ENCODE measurements around the gene WDR37. TPM values are rescaled to one million over a fixed set of nuclear protein-coding genes. Genes with fewer than 3 reads are reported as not detected.

WDR37 gene
- total RNA-seq, 1 donor from 2014 or later, result 28.0 TPM

DNA sequence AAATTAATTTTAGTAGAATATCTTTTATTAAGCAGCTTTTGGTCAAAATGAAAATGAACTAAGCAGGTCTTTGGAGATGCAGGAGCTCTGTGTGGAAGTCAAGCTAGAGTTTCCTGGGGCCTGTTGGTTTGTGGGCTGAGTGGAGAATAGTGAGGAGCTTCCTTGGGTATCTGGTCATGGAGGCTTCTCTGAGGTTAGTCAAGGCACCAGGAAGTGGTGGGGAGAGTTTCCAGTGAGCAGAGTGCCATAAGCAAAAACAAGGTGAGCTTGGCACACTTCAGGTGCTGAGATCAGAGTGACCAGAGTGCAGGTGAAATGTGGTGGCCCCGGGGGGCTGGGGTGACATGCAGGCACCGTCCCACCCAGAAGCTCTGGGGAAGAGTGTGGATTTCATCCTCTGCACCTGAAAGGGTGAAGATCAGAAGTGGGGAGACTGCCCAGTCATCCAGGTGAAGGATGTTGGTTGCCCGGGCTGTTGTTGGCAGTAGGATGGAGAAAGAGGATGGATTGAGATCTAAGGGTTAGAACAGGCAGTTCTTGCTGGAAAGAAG, 77.4 kb downstream of the WDR37 start:
- intact Hi-C loops (cut with DNase I), result no loop called here
- DNase-seq (no peak), ATAC-seq (ENCODE audit: poor library complexity) (no peak)

DNA sequence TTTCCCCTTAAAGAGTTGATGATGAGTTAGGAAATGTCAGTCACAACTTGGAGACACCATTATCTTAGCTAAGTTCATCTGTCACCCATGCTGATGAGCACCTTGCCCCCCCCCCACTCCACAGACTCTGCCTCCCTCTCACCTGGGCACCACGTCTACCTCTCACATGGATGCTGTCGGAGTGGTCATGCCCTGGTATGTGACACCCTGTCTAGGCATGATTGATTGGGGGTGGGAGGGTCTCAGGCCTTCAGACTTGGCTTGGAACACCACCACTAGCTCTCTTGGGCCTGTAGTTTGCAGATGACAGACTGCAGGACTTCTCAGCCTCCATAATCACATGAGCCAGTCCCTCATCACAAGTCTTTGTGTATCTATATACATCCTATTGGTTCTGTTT, 78.0 kb downstream of the WDR37 start:
- no peak for ATAC-seq (ENCODE audit: poor library complexity)
- intact Hi-C loops (cut with DNase I), result no loop called here
- no peak for DNase-seq

DNA sequence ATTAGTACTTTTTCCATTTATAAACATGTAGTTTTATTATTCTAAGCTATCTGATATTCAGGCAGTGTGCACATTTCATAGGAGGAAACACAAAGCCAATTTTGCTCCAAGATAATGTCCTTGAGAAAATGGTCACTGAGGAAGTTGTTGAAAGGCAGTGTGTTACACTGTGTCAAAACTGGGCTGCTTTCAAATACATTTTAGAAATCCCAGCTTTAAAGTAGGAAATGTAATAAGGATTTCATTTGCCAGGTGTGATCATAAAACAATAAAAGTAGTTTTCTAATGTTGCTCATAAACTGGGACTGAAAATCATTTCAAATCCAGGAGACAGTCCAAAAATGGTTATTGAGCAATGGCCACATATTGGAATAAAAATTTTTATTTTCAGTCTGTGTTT, 80.1 kb downstream of the WDR37 start:
- intact Hi-C loops (cut with DNase I), result no loop called here

DNA sequence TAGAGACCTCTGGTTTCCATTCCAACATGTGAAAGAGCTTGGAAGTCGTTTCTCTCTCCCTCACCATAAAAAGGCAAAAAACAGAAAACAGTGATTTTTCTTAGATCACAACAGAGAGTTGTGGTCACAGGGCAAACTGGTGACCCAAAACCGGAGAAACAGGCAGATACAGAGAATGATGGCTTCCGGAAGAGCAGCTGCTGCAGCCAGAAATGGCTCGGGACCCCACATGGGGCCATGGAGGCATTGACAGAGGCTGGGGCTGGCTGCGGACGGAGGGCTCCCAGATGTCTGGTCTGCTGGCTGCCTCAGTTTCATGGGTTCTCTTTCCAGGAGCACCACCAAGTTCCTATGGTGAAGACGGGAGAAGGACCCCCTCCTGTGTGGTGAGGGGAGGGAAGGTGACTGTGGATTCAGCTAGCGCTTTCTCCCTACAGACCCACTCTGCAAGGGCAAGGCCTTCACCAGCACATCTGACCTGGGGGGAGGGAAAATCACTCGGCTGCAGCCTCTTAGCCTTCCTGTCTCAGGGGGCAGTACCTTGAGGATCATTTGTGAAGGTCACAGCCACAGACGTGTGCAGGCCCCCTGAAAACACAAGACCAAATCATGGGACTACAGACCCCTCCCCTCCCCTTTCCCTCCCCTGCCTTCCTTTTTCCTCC, 81.4 kb downstream of the WDR37 start:
- ATAC-seq (ENCODE audit: poor library complexity) (no peak), DNase-seq (no peak)
- intact Hi-C loops (cut with DNase I), result no loop called here

More for the DNA sequence above, 80.1 kb downstream of the WDR37 start:
- ATAC-seq (ENCODE audit: poor library complexity), result no peak
- DNase-seq, result no peak

DNA sequence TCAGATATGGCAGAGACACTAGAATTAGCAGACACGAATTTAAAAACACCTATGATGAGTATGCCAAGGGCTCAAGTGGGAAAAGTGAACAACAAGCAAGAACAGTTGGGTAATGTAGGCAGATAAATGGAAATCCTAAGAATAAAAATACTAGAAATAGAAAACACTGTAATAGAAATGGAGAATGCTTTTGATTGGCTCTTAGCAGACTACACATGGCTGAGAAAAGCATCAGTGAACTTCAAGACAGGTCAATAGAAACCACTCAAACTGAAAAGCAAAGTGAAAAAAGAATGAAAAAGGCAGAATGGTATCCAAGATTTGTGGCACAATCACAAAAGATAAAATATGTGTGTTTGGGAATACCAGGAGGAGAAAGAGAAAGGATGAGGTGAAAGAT, 82.3 kb downstream of the WDR37 start:
- ATAC-seq (ENCODE audit: poor library complexity), result no peak
- intact Hi-C loops (cut with DNase I), result no loop called here
- no peak for DNase-seq

DNA sequence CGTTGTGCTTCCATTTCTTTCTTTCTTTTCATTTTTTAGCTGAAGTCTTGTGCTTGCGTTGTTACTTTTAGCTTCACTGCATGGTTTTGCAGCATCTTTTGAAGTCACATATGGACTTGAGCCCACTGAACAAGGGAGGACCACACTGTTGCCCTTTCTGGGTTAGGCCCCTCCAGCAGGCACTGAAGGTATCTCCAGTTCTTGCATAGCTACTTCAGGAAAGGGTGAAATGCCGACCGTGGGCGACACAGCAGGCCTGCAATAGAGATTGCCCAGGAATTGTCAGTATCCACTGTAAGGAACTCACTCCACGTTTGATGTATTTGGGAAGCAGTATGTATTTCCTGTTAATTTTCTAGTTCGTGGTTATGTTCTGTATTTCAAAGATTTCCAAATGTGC, 85.1 kb downstream of the WDR37 start:
- ATAC-seq (ENCODE audit: poor library complexity) (no peak), DNase-seq (no peak)
- intact Hi-C loops (cut with DNase I), result no loop called here

DNA sequence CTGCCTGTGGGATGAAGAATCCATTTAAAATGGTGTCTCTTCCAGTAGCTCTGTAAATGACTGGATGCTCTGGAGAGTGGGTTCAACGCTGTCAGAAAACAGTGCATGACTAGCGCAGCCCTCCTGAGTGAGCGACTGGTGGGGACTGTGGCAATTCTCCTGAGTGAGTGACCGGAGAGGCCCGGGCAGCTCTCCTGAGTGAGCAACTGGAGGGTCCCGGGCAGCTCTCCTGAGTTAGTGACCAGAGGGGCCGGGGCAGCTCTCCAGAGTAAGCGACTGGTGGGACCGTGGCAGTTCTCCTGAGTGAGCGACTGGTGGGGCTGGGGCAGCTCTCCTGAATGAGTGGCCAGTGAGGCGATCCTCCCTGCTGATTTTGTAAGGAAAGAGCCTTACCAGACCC, 85.5 kb downstream of the WDR37 start:
- no peak for ATAC-seq (ENCODE audit: poor library complexity)
- no peak for DNase-seq
- intact Hi-C loops (cut with DNase I), result no loop called here

DNA sequence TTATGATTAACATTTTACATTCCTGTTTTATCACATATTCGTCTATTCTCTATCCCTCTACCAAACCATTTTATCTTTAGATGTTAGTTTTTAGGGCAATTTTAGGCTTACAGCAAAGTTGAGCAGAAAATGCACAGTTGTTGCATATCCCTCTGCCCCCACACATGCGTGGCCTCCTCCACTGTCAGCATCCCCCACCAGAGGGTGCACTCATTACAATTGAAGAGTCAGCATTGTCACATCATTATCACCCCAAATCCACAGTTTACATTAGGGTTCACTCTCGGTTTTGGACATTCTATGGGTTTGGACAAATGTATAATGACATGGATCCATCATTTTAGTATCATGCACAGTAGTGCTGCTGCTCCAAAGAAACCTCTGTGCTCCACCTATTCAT, 86.4 kb downstream of the WDR37 start:
- intact Hi-C loops (cut with DNase I), result no loop called here
- ATAC-seq (ENCODE audit: poor library complexity) (no peak), DNase-seq (no peak)

DNA sequence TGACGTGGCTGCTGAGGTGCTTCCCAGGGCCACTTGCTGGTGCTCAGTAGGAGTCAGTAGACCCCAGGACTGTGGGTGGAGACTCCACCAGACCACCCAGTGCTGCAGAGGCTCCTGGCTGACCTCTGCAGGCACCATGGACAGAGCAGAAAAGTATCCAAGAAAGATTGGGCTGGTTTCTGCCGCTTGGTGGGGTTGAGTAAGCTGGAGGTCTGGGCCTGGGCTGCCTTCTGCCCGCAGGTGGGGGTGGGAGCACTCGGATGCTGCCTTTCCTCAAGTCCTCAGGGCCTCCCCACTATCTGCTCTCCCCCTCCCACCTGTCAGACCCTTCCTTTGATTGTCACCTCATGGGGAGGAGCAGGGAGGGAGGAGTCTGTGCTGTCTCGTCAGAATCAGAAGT, 91.6 kb downstream of the WDR37 start:
- intact Hi-C loops (cut with DNase I), result no loop called here
- ATAC-seq (ENCODE audit: poor library complexity) (no peak), DNase-seq (no peak)

DNA sequence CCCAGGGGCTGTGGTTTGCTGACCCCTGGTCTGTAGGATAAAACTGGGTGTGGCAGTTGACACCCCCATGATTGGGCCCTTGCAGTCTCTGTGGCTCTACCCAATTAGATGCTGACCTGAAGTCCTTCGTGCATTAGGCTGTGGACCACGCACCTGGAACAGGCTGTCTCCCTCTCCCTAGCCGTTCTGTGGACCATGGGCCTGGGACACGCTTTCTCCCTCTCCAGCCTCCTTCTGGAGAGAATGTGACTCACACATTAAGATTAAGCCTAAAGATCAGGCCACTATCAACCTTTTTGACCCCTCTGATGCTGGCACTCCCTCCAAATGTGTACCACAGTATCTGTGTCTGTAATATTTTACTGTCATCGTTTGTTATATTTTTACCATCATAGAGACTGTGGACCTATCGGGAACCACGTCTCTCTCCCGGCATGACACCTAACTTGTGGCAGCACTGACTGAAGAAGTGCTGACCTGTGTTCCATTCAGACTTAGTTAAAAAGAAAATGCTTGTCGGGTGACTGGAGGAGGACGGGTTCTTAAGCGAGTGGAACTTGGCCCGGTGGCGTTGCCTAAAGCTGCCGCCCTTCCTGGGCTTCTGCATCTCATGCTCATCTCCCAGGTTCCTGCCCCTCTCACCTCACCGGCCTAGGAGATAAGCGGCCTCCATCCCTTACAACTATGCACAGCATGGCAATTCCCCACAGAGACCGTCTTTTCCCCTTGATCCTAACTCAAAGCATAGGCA, 92.8 kb downstream of the WDR37 start:
- DNase-seq (no peak), ATAC-seq (ENCODE audit: poor library complexity) (no peak)
- intact Hi-C loops (cut with DNase I), result no loop called here

DNA sequence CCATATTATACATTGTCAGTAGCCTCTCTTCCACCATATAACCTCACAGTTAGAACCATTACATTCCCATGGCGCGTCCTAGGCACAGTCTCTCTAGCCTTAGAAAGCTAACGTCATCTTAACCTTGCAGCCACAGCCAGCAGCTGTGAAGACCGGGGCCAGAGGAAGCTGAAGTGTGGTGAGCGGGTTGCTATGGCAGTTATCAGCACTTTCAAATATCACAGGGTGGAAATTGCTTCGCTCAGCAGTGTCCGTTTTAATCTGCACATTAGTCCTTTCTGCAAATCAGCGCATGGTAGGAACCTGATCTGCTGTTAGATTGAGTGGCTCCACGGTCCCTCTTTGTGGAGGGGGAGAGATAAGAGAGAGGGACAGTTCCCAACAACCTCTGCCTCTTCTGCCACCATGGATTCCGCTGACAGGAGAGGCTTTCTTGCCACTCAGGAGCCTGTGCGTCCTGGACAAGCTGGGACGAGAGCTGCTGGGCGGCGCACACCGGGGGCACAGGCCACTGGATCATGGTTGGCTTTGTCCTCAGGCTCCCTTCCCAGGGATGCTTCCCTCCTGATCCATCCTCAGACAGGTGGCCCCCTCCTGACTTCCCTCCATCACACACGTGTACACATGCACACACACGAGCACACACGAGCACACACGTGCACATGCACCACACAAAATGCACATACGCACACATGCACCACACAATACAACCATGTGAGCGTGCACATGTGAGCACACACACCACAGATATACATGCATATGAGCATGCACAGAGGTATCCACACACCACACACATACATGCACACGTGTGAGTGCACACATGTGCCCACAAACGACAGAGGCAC, 93.8 kb downstream of the WDR37 start:
- DNase-seq (peak; percentile 60), ATAC-seq (ENCODE audit: poor library complexity) (peak; percentile 93)
- intact Hi-C loops (cut with DNase I), result no loop called here

DNA sequence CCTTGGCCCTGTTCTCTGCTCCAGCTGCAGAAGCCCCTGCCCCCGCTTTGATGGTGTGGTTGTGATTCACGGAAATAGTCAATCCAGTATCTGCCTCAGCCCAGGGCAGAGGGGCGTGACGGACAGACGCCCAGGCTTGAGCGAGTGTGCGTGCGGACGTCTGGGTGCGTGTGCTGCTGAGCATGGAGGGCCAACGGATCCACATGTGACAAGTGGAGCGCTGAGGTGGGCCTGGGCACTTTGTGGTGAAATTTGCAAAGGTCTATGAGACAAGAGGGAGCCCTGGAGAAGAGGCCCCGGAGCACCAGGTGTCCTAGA, 94.4 kb downstream of the WDR37 start:
- ATAC-seq (ENCODE audit: poor library complexity), result peak; percentile 16
- no peak for DNase-seq
- intact Hi-C loops (cut with DNase I), result no loop called here

DNA sequence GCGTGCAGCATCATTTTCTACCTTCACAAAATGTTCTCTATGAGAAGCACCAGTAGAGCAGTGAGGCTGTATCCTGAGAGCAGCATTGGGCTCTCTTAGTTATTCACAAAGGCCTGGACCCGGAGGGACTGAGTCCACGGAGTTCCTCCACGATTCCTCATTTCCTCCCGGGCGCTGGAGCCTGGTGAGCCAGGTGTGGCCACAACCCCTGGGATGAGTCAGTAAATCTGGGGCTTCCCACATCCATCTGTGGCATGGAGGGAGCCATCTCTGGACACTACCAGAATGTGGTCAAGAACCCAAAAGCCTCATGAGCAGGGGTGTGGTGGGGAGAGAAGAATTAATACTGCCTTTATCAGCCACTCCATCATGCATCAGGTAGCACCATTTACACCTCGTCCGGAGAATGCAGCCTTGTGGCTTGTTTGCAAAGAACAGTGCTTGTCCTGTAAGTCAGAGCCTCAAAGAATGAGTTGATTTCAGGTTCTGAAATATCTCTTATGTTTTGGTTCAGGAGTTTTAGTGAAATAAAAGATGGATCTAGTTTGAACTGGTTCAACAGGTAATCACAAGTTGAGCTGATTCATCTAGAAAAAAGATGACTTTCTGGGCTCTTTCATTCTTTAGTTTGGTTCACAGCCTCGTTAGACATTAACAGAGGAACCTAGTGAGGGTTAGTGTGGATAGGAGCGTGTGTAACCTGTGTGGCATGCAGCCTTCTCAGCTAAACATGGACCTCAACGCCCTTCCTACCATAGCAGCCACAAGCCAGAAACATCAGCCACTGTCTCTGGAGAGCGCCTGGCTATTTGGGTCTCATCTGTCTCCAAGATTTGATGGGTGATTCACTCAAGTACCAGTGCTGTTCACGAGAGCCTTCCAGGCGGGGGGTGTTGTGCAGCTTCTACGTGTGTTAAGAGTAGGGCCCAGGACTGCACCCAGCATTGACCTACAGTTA, 95.2 kb downstream of the WDR37 start:
- intact Hi-C loops (cut with DNase I), result no loop called here
- ATAC-seq (ENCODE audit: poor library complexity), result no peak
- DNase-seq, result no peak

DNA sequence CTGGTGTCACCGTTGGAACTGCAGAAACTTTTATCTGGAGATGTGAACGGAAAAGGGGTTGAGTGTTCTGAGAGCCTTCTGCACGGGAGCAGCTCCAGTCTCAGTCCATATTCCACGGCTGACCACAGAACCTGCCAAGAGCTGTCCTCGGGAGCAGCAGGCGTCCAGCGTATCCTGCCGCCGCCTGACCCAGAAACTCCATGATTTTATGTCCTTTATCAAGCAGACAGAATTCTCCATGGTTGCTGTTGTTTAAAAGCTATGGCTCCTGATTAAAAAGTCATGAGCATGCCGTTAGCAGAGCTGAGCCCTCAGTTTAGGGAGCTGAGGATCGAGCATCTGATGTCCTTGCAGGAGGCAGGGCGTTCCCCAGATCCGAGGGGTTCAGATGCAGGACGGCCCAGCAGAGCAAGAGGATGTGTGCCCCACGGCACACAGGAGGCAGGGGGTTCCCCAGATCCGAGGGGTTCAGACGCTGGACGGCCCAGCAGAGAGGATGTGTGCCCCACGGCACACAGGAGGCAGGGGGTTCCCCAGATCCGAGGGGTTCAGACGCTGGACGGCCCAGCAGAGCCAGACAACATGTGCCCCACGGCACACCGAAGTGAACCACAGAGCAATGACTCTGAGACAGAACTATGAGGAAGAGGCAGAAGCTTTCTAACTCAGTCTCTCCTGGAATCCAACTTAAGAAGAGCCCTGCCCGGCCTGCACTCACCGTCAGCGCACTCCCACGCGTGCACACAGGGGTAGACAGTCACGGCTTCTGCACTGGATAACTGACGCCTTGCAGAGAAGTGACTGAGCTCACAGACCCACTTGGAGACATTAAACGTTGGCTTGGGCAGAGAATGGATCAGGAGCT, 96.4 kb downstream of the WDR37 start:
- DNase-seq (no peak), ATAC-seq (ENCODE audit: poor library complexity) (no peak)
- intact Hi-C loops (cut with DNase I), result no loop called here

DNA sequence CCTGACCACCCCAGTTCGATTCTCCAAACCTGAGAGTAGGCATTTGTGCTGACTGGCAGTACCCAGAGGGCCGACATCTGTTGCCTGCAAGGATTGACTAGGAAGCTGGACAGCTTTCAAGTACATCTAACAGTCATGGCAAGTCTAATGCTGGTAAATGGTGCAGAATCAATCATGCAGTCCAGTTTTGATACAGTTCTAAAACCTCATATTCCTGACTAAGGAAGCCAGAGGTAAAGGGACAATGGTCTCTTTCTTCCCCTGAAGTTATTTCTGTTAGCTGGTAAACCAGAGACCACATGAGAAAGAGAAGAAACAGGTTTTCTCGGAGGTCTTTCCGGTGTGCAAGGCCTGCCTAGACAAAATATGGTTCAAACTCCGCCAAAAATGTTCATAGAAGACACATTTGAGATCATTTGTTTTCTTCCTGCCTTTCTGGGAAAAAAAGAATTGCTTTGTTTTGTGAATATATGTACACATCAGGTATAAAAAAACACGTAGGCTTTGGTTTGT, 97.1 kb downstream of the WDR37 start:
- intact Hi-C loops (cut with DNase I), result no loop called here
- ATAC-seq (ENCODE audit: poor library complexity), result no peak
- no peak for DNase-seq

DNA sequence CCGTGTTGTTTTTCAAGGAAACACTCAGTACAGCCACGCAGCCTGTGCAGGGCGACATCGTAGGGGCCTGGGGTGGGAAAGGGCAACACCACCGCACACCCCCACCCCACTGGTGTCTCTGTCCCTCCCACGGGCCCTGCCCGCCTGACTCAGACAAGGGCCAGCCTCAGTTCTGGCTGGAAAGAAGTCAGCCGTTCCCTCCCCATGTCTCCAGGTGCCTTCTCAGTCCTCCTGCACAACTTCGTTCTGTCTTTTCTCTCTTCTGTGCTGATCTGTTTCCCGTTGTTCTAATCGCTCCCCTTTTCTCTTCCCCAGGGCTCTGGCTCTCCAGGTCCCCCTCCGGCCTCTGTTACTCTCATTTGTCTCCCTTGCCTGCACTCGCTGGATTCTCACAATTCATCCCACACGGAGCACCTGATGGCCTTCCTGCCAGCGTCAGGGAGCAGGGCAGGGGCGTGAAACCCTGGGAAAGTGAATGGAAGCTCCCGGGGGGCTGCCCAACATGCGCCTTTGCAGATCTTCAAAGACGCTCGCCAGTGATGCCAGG, 97.7 kb downstream of the WDR37 start:
- intact Hi-C loops (cut with DNase I), result no loop called here
- DNase-seq, result no peak

More for the DNA sequence above, 97.7 kb downstream of the WDR37 start:
- no peak for ATAC-seq (ENCODE audit: poor library complexity)
